ENCODE results near the gene BCL11B. TPM values are rescaled to one million over a fixed set of nuclear protein-coding genes. Genes with fewer than 3 reads are reported as not detected.

BCL11B gene
- total and polyA plus RNA-seq, 4 donors, result 0.04 to 0.42 (median 0.16) TPM

- TF ChIP-seq CTCF (IDR thresholded peaks at IDR 0.05; ENCODE audit: low read depth, low read length, missing input control), result no peak
Observed at GRCh38 chr14:99251721-99252120, 20.3 kb downstream of the BCL11B start (continued).

- H3K27ac ChIP-seq (ENCODE audit: low read depth in 1 of 2, low read length in 2 of 2), result no peak overlapping the region
- no peaks in the 10 kb centered on the region for H3K9me3 ChIP-seq (ENCODE audit: control insufficient read depth in 4 of 4, low read length in 3 of 4)
- H3K4me1 ChIP-seq (ENCODE audit: control insufficient read depth in 4 of 4, insufficient read depth in 4 of 4, low read length in 3 of 4), result peaks cover 0 to 3% (median 1%) of the 10 kb centered on the region in 4 donors
Observed at GRCh38 chr14:99250636-99251208, 21.3 kb downstream of the BCL11B start.

GRCh38 chr14:99249389-99249788 lies 22.6 kb downstream of the BCL11B start:
- Histone ChIP-seq H3K4me3 (ENCODE audit: low read depth in 1 of 3, low read length in 3 of 3) (no peak overlapping the region), H3K27me3 (ENCODE audit: control insufficient read depth in 4 of 4, insufficient read depth in 4 of 4, low read length in 3 of 4) (peaks cover 2 to 10% (median 8%) of the 10 kb centered on the region in 4 donors), H3K36me3 (ENCODE audit: control insufficient read depth in 4 of 4, insufficient read depth in 3 of 4, low read depth in 1 of 4, low read length in 3 of 4) (no peaks in the 10 kb centered on the region), H3K9ac (ENCODE audit: low read depth in 1 of 2, low read length in 2 of 2) (no peak overlapping the region), H3K27ac (ENCODE audit: low read depth in 1 of 2, low read length in 2 of 2) (no peak overlapping the region), H3K9me3 (ENCODE audit: control insufficient read depth in 4 of 4, low read length in 3 of 4) (no peaks in the 10 kb centered on the region), H3K4me1 (ENCODE audit: control insufficient read depth in 4 of 4, insufficient read depth in 4 of 4, low read length in 3 of 4) (peaks cover 0 to 3% (median 1%) of the 10 kb centered on the region in 4 donors)
- DNase-seq (ENCODE audit: low spot score), result no peak
- 90% methylated on average over 6 of the region's 6 CpGs for WGBS
- TF ChIP-seq SP1 (IDR thresholded peaks at IDR 0.05) (no peak), HNF4G (IDR thresholded peaks at IDR 0.05) (no peak), RAD21 (IDR thresholded peaks at IDR 0.05) (no peak), NR2F2 (IDR thresholded peaks at IDR 0.05) (no peak), EGR1 (IDR thresholded peaks at IDR 0.05; ENCODE audit: low read depth in 2 of 2) (no peak), JUND (IDR thresholded peaks at IDR 0.05) (no peak), GABPA (IDR thresholded peaks at IDR 0.05 in 1 of 2, conservative IDR thresholded peaks at IDR 0.05 in 1 of 2) (no peak), RXRA (IDR thresholded peaks at IDR 0.05) (no peak), ATF3 (IDR thresholded peaks at IDR 0.05) (no peak), YY1 (IDR thresholded peaks at IDR 0.05) (no peak), FOXA1 (IDR thresholded peaks at IDR 0.05) (no peak)

More at GRCh38 chr14:99250636-99251208, 21.3 kb downstream of the BCL11B start:
- Histone ChIP-seq H3K9ac (ENCODE audit: low read depth in 1 of 2, low read length in 2 of 2) (no peak overlapping the region), H3K36me3 (ENCODE audit: control insufficient read depth in 4 of 4, insufficient read depth in 3 of 4, low read depth in 1 of 4, low read length in 3 of 4) (no peaks in the 10 kb centered on the region), H3K27me3 (ENCODE audit: control insufficient read depth in 4 of 4, insufficient read depth in 4 of 4, low read length in 3 of 4) (peaks cover 2 to 10% (median 8%) of the 10 kb centered on the region in 4 donors), H3K4me3 (ENCODE audit: low read depth in 1 of 3, low read length in 3 of 3) (no peak overlapping the region)
- no peak for DNase-seq (ENCODE audit: low spot score)
- no peak for TF ChIP-seq JUND (IDR thresholded peaks at IDR 0.05)
- TF ChIP-seq FOXA1 (IDR thresholded peaks at IDR 0.05), result no peak
- TF ChIP-seq GABPA (IDR thresholded peaks at IDR 0.05 in 1 of 2, conservative IDR thresholded peaks at IDR 0.05 in 1 of 2), result no peak
- no peak for TF ChIP-seq FOXA2 (IDR thresholded peaks at IDR 0.05)
- TF ChIP-seq MAX (IDR thresholded peaks at IDR 0.05), result no peak
- TF ChIP-seq SP1 (IDR thresholded peaks at IDR 0.05), result no peak
- WGBS, result 76% methylated on average over 5 of the region's 5 CpGs

- TF ChIP-seq GABPA (IDR thresholded peaks at IDR 0.05 in 1 of 2, conservative IDR thresholded peaks at IDR 0.05 in 1 of 2), result no peak
- TF ChIP-seq RXRA (IDR thresholded peaks at IDR 0.05), result no peak
- no peak for TF ChIP-seq CTCF (IDR thresholded peaks at IDR 0.05; ENCODE audit: low read depth, low read length, missing input control)
- no peak for TF ChIP-seq HNF4A (conservative IDR thresholded peaks at IDR 0.05)
- no peak for TF ChIP-seq FOXA2 (IDR thresholded peaks at IDR 0.05)
- TF ChIP-seq TAF1 (conservative IDR thresholded peaks at IDR 0.05), result no peak
- TF ChIP-seq JUND (IDR thresholded peaks at IDR 0.05), result no peak
- no peak for TF ChIP-seq REST (IDR thresholded peaks at IDR 0.05)
- no peak overlapping the region for H3K9ac ChIP-seq (ENCODE audit: low read depth in 1 of 2, low read length in 2 of 2)
- H3K27ac ChIP-seq (ENCODE audit: low read depth in 1 of 2, low read length in 2 of 2), result peak overlapping the region in 1 of 2 donors; percentile 7
- 72% methylated on average over 5 of the region's 5 CpGs for WGBS
- peaks cover 0 to 3% (median 1%) of the 10 kb centered on the region in 4 donors for H3K4me1 ChIP-seq (ENCODE audit: control insufficient read depth in 4 of 4, insufficient read depth in 4 of 4, low read length in 3 of 4)
- no peaks in the 10 kb centered on the region for H3K36me3 ChIP-seq (ENCODE audit: control insufficient read depth in 4 of 4, insufficient read depth in 3 of 4, low read depth in 1 of 4, low read length in 3 of 4)
- no peak overlapping the region for H3K4me3 ChIP-seq (ENCODE audit: low read depth in 1 of 3, low read length in 3 of 3)
- H3K27me3 ChIP-seq (ENCODE audit: control insufficient read depth in 4 of 4, insufficient read depth in 4 of 4, low read length in 3 of 4), result peaks cover 2 to 10% (median 8%) of the 10 kb centered on the region in 4 donors
- DNase-seq (ENCODE audit: low spot score), result no peak
- no peaks in the 10 kb centered on the region for H3K9me3 ChIP-seq (ENCODE audit: control insufficient read depth in 4 of 4, low read length in 3 of 4)
Observed at GRCh38 chr14:99248761-99249171, 23.2 kb downstream of the BCL11B start.

All from liver (tissue), 9 donors.